Measurements from ENCODE around the gene OR2V2. TPM values are rescaled to one million over a fixed set of nuclear protein-coding genes. Genes with fewer than 3 reads are reported as not detected.

Gene OR2V2
- total RNA-seq, 1 donor from 2014 or later = not detected

GRCh38 chr5:181185560-181185959 lies 38.2 kb downstream of the OR2V2 start:
- Mint-ChIP-seq H3K9me3 (ENCODE audit: unreplicated experiment) (peaks cover 5% of the 10 kb centered on the region), H3K4me3 (ENCODE audit: unreplicated experiment) (no peak overlapping the region), H3K27ac (ENCODE audit: unreplicated experiment) (no peak overlapping the region), H3K4me1 (ENCODE audit: unreplicated experiment) (peaks cover 14% of the 10 kb centered on the region), H3K36me3 (ENCODE audit: low read depth, unreplicated experiment) (peaks cover 10% of the 10 kb centered on the region), H3K27me3 (ENCODE audit: unreplicated experiment) (peaks cover 37% of the 10 kb centered on the region)
- no peak for DNase-seq (ENCODE audit: low spot score)
- no peak for TF ChIP-seq CTCF (IDR thresholded peaks at IDR 0.05; ENCODE audit: unreplicated experiment)

GRCh38 chr5:181186022-181186421 lies 38.6 kb downstream of the OR2V2 start:
- no peak for DNase-seq (ENCODE audit: low spot score)
- H3K27me3 Mint-ChIP-seq (ENCODE audit: unreplicated experiment) = peaks cover 37% of the 10 kb centered on the region
- H3K36me3 Mint-ChIP-seq (ENCODE audit: low read depth, unreplicated experiment) = peaks cover 10% of the 10 kb centered on the region
- H3K9me3 Mint-ChIP-seq (ENCODE audit: unreplicated experiment) = peaks cover 5% of the 10 kb centered on the region
- TF ChIP-seq CTCF (IDR thresholded peaks at IDR 0.05; ENCODE audit: unreplicated experiment) = no peak
- peaks cover 14% of the 10 kb centered on the region for H3K4me1 Mint-ChIP-seq (ENCODE audit: unreplicated experiment)
- no peak overlapping the region for H3K4me3 Mint-ChIP-seq (ENCODE audit: unreplicated experiment)
- H3K27ac Mint-ChIP-seq (ENCODE audit: unreplicated experiment) = no peak overlapping the region

- Mint-ChIP-seq H3K9me3 (ENCODE audit: unreplicated experiment) (peaks cover 5% of the 10 kb centered on the region), H3K36me3 (ENCODE audit: low read depth, unreplicated experiment) (peaks cover 10% of the 10 kb centered on the region), H3K4me3 (ENCODE audit: unreplicated experiment) (peak overlapping the region; percentile 94), H3K27me3 (ENCODE audit: unreplicated experiment) (peaks cover 44% of the 10 kb centered on the region), H3K27ac (ENCODE audit: unreplicated experiment) (no peak overlapping the region), H3K4me1 (ENCODE audit: unreplicated experiment) (peaks cover 15% of the 10 kb centered on the region)
- no peak for TF ChIP-seq CTCF (IDR thresholded peaks at IDR 0.05; ENCODE audit: unreplicated experiment)
- DNase-seq (ENCODE audit: low spot score) = no peak
These were observed 39.7 kb downstream of the OR2V2 start for GRCh38 chr5:181186986-181187499.

DNA sequence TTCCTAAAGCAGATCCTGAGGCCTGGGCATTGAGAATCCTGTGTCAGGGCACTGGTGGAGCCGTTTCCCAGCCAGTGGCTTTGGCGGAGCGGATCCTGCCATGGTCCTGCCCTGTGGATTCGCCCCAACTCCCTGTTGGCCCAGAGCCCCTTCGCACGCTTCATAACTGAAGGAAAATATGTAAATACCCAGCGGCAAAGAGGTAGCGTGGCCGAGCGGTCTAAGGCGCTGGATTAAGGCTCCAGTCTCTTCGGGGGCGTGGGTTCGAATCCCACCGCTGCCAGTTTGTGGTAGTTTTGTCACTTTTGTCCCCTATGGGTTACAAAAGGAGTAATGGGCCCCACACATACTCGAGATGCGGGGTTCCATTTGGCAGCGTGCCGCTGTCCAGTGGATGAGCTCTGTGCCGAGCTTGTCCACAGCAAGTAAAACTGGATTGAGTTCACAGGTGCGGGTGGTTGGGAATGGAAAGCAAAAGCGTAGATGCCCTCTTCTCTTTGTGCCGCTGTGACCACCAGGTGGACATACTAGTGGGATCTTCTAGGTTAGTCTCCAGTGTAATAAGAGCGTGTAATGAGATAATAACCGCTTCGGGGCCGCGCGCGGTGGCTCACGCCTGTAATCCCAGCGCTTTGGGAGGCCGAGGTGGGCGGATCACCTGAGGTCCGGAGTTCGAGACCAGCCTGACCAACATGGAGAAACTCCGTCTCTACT lies 40.3 kb downstream of the OR2V2 start:
- peaks cover 5% of the 10 kb centered on the region for H3K9me3 Mint-ChIP-seq (ENCODE audit: unreplicated experiment)
- peaks cover 18% of the 10 kb centered on the region for H3K4me1 Mint-ChIP-seq (ENCODE audit: unreplicated experiment)
- H3K4me3 Mint-ChIP-seq (ENCODE audit: unreplicated experiment) = peak overlapping the region; percentile 94
- DNase-seq (ENCODE audit: low spot score) = peak; percentile 77
- peak overlapping the region; percentile 91 for H3K27ac Mint-ChIP-seq (ENCODE audit: unreplicated experiment)
- peaks cover 50% of the 10 kb centered on the region for H3K27me3 Mint-ChIP-seq (ENCODE audit: unreplicated experiment)
- no peak for TF ChIP-seq CTCF (IDR thresholded peaks at IDR 0.05; ENCODE audit: unreplicated experiment)
- H3K36me3 Mint-ChIP-seq (ENCODE audit: low read depth, unreplicated experiment) = peaks cover 10% of the 10 kb centered on the region

DNA sequence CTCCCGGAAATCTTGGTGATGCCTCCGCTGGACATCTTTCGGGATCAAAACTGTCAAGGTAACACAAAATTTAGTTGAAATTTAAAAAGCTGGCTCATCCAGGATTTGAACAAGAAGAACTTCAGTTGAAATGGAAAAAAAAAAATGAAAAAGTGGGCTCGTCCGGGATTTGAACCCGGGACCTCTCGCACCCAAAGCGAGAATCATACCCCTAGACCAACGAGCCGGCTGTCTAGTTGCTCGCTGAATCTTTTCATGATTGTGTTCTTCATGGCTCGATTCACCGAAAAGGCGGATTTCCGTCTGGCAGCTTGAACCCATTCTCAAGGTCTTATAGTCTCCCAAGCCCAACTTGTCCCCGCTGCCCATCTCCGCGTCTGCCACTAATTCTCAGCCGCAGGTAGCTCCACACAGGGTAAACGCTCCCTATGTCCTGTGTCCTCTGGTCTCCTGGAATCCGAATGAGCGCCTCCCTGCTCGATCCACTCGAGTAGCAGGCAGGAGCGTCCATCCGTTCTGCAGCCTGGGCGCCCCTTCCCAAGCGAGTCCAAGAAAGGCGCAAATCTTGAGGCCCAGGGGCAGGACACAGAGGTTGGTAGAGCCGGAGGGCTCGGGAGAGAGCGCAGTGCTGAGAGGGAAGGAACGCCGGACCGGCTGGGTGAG lies 41.4 kb downstream of the OR2V2 start:
- DNase-seq (ENCODE audit: low spot score) = peak; percentile 77

More for the DNA sequence above, 41.4 kb downstream of the OR2V2 start:
- H3K27ac Mint-ChIP-seq (ENCODE audit: unreplicated experiment) = peak overlapping the region; percentile 91
- H3K4me1 Mint-ChIP-seq (ENCODE audit: unreplicated experiment) = peaks cover 21% of the 10 kb centered on the region
- H3K36me3 Mint-ChIP-seq (ENCODE audit: low read depth, unreplicated experiment) = peaks cover 10% of the 10 kb centered on the region
- H3K27me3 Mint-ChIP-seq (ENCODE audit: unreplicated experiment) = peaks cover 58% of the 10 kb centered on the region
- peaks cover 5% of the 10 kb centered on the region for H3K9me3 Mint-ChIP-seq (ENCODE audit: unreplicated experiment)
- TF ChIP-seq CTCF (IDR thresholded peaks at IDR 0.05; ENCODE audit: unreplicated experiment) = no peak
- H3K4me3 Mint-ChIP-seq (ENCODE audit: unreplicated experiment) = peak overlapping the region; percentile 94

Measured in endothelial cell (in vitro differentiated cells).